ENCODE results near the gene PREPL.
A peak's percentile ranks its signal among the peaks of the same experiment; 100 is the strongest.

PREPL gene

DNA sequence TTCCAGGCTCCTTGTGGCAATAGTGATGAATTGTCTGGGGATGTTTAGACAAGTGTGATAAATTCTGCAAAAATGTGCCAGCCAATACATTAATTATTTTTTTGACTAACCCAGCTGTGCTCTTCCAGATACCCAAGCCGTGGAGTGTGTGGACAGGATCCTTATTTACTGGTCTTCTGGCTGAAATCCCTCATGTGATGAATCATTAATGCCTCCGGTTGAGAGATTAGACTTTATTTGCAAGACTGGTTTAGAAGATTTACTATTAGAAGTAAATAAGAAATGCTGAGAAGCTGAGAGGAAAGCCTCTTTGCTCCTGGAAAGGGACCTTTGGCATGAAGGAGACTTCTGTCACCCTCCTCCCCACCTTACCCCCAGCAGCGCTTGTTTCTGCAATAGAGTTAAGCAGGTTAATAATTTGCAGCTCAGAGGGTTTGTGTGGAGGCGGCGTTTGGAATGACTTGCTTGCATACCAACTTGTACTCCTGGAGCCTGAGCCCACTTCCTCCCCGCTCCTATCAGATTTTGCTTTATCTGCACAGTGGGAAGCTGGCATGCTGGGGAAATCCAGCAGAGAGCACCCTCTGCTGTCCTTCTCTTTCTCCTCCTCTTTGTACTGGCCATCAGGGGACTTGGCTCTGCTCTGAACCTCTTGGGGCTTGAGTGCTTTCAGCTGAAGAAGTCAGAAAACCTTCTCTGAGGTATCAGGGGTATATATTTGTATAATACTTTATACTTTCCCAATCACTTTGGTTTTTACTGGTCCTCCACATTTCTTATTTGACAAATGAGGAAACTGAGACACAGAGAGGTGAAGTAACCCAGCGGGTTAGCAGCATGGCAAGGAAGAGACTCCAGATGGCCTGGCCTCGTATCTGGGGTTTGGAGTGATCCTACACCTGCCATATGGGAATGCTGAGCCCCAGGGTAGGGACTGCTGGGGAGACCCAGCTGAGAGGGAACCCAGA, 69.7 kb downstream of the PREPL start:
- DNase-seq: peak; percentile 75

DNA sequence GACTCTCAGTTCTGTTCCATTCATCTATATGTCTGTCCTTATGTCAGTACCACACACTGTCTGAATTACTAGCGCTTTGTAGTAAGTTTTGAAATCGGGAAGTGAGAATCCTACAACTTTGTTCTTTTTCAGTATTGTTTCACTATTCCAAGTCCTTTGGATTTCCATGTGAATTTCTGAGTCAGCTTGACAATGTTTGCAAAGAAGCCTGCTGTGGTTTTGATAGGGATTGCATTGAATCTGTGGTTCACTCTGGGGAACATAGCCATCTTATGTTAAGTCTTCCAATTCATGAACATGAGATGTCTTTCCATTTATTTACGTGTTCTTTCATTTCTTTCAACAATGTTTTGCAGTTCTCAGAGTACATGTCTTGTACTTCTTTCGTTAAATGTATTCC, 71.0 kb downstream of the PREPL start:
- DNase-seq: peak; percentile 35

DNA sequence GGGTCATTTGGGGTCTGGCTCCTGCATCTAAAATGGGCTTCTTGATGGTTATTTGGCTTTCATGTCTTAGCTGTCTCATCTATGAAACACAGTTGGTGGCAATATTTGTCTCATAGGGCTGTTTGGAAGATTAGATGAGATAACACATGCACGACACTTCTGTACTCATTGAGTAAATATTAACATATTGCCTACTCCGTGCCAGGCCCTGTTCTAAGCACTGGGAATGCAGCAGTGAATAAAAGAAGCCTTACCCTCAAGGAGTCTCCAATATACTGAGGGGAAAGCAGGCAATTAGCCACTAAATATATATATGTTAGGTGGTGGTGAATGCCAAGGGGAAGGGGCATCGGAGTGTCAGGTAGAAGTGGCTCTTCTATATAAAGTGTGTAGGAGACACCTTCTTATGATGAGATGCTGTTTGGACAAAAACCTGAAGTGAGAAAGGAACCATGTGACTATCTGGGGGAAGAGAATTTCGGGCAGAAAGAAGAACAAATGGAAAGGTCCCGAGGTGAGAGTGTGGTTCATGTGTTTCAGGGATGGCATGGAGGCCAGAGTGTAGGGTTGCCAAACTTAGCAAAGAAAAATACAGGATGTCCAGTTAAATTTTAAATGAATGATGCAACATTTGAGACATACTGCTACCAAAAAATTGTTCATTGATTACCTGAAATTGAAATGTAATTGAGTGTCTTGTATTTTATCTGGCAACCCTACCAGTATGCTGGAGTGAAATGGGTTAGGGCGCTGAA, 74.2 kb downstream of the PREPL start:
- no peak for DNase-seq

DNA sequence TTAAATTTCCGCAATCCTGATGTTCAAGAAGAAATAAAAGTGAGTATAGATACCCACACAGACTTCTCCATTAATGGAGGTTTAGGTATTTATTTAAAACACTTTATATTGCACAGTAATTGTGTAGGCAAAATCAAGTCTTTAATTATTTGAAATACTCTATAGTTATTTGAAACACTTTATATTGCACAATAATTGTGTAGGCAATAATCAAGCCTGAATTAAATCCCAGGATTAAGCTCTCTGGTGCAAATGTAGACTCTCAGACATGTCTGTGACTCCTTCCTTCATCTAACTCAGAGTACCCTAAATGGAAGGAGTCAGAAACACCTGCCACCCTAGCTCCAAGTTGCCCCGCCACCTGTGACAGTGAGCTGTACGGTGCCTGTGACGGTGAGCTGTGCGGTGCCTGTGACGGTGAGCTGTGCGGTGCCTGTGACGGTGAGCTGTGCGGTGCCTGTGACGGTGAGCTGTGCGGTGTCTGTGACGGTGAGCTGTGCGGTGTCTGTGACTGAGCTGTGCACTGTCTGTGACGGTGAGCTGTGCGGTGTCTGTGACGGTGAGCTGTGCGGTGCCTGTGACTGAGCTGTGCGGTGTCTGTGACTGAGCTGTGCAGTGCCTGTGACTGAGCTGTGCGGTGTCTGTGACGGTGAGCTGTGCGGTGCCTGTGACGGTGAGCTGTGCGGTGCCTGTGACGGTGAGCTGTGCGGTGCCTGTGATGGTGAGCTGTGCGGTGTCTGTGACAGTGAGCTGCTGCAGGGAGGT, 75.0 kb downstream of the PREPL start:
- no peak for DNase-seq

DNA sequence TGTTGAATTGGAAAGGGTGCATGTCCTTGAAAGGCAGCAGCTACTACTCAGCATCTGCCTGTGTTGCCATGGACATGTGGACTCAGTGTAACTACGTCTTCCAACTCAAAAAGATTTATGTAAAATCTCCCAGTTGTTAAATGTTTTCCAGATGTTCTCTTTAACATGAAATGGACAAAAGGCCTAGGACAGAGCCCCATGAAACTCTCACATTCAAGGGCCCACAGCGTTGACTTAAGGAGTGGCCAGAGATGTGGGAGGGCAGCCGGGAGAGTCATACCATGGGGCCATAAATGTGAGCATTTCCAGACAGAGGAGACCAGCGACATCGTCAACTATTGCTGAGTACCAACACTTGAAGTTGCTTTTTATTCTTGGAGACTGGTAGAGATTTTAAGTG, 76.1 kb downstream of the PREPL start:
- no peak for DNase-seq

DNA sequence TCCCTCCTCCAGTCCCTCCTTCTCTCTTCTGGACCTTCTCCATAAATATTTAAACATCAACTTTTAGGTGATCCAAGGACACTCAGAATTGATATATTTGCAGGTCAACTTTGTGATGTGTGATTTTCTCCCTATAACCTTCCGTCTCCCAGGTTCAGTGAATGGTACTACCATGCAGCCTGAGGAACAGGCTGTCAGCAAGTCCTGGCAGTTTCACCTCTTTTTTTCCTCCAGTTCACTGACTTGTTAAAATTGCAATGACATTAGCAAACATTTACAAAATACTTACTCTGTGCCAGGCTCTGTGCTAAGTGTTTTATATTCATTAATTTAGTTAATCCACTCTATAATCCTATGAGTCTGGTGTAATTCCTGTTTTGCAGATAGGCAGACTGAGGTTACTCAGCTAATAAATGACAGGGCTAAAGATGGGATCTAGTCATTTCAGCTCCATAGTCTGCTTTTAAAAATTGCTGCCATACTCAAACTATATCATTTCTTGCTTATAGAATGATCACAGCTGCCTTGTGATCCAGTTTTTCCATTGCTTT, 78.1 kb downstream of the PREPL start:
- no peak for DNase-seq

DNA sequence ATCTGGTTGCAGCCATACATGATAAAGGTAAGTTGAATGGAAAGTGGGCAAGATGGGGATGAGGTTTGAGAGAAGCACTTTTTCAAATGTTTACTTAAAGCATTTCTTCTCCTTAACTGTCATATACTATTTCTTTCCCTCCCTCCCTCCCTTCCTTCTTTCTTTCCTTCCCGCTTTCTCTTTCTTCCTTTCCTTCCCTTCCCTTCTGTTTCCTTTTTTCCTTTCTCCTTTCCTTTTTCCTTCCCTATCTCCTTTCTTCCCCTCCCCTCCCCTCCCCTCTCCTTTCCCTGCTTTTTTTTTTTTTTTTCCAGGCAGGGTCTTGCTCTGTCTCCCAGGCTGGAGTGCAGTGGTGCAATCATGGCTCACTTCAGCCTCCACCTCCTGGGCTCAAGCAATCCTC, 80.4 kb downstream of the PREPL start:
- no peak for DNase-seq

DNA sequence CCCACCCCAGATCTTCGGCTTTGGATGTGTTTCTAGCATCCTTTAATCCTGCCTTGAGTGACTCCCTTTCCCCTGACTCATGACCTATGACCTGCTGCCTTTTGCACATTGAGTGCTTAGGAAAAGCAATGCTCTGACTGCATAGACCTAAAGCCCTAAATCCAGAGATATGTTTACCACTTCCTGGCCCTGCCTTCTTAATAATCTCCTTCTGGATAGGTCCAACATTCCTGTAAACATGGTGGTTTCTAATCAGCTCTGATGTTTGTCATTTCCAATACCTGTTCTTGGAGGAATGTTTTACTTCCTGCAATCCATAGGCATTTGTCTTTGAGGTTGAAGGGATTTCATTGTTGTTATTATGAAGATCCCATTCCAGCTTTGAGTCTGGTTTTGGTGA, 83.8 kb downstream of the PREPL start:
- DNase-seq: no peak

DNA sequence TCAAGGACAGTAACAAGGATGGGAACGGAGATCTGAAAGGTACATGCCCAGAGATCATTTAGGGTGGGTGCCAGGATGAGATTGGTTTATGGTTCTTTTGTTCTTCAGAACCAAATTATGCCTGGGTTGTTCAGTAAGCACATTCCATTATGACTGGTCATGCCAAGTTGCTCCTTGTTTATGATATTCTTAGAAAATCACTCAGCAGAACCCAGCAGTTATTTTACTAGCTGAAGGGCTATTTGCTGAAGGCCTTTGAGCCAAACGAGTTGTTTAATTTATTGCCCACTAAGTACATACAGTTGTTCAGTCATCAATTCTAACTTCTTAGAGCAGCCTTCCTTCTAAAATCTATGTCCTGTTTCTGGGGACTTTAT, 85.4 kb downstream of the PREPL start:
- no peak for DNase-seq

DNA sequence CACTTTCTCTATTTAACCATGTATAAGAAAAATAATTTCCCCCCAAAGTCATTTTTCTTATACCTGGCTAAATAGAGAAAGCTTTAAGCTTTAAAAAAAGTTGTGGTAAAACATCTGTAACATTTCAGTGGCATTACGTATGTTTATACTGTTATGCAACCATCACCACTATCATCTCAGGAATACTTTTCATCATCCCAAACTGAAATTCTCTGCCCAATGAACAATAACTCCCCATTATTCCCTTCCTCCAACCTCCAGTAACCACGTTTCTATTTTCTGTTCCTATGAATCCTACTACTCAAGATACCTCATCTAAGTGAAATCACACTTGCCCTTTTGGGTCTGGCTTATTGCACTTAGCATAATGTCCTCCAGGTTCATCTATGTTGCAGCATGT, 87.7 kb downstream of the PREPL start:
- peak; percentile 13 for DNase-seq

DNA sequence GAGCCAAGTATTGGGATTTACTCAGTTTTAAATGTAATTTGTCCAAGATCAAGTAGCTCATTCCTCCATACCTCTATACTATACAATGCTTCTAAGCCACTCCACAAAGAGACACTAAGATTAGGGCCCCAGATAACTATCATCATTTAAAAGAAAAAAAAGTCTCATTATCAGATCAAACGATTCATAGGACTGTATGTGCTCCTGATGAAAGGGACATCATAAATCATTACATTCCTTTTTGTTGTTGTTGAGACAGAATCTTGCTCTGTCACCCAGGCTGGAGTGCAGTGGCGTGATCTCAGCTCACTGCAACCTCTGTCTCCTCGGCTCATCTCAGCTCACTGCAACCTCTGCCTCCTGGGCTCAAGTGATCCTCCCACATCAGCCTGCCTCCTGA, 88.2 kb downstream of the PREPL start:
- DNase-seq: no peak

DNA sequence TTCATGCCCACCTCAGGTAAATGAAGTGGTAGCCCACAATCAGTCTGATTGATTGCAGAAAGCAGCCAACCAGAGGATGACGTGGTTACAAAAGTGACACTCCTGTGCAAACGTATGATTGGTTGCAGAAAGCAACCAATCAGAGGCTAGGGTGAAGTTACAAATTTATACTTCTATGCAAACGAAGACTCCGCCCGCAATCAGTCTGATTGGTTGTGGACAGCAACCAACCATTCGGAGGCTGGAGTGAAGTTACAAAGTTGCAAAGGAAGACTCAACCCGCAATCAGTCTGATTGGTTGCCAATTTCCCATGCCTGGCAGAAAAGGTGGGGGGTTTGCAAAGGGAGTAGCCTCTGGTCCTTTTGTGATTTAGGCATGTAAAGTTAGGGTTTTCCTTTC, 90.0 kb downstream of the PREPL start:
- no peak for DNase-seq

DNA sequence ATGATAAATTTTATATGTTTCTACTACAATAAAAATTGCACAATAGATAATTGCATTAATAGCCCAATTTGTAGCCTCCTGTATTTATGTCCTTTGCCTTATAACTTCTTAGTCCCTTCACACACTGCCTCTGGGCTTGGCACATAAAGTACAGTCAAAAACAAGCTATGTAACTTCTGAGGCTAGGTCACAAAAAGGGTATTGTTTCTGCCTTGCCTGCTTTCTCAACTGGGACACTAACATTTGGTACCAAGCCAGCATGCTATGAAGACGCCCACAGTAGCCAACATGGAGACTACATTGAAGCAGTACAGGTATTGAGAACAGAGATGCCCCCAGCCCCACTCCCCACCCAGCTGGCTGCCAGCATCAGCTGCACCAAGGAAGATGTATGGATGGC, 91.5 kb downstream of the PREPL start:
- DNase-seq: no peak

DNA sequence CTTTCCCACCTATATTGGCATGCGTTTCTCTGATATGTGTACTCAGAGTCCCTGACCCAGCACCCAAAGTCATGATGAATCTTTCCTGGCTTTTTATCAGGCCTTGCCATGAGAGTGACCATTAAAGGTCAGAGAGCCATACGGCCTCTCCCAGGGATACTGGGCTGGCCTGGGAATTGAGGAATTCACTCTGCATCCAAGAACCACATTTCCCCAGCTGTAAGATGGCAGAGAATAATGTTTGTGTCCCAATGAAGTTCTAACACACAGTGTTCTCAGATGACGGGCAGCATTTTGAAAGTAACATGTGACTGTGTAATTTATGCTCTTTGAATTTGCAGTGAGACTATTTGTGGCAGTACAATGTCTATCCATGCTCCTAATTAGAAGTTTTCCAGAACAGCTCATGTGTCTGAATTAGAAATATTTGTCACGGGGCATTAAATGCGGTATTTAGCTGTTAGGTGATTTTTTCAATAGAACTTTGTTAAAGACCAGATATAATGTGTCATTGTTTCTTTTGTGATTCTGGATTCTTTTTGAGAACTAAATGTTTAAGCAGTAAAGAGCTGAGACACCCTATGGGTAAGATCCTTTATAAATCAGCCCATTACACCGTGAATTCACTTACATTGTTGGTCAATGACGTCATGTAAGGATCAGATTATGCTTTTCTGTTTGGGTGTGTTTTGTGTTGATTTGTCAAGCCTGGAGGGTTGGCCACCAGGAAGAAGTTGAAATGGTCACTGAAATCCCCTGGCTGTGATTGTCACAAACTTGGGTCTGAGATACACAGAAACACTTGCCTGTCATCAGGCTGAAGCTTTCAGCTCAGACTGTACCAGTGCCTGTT, 93.3 kb downstream of the PREPL start:
- peak; percentile 57 for DNase-seq

Data from fibroblast of skin of right biceps (primary cell).